Glutamatergic neuron (in vitro differentiated cells): ENCODE measurements around the gene OR3A2. TPM values are rescaled to one million over a fixed set of nuclear protein-coding genes. Genes with fewer than 3 reads are reported as not detected.
"Not testable (repeated sequence)": the region's sequence is repeated elsewhere in the genome, so short reads cannot be mapped to it uniquely, and the experiment has no call there.

ENCODE experiments used
- DNase-seq: peaks from one replicate; pipeline ENCODE4 v3.0.0; 2022
- H3K27ac Mint-ChIP-seq: one replicate; pipeline ENCODE4 v1.8.0; 2020; ENCODE audit warnings: mild to moderate bottlenecking, mixed read lengths, inconsistent platforms; ENCODE audit not compliant: unreplicated experiment
- H3K27me3 Mint-ChIP-seq: one replicate; pipeline ENCODE4 v1.8.0; 2020; ENCODE audit warnings: mild to moderate bottlenecking, moderate library complexity, mixed read lengths, inconsistent platforms; ENCODE audit not compliant: unreplicated experiment
- H3K36me3 Mint-ChIP-seq: one replicate; pipeline ENCODE4 v1.8.0; 2020; ENCODE audit warnings: mild to moderate bottlenecking, mixed read lengths, inconsistent platforms; ENCODE audit not compliant: unreplicated experiment
- H3K4me1 Mint-ChIP-seq: one replicate; pipeline ENCODE4 v1.8.0; 2020; ENCODE audit warnings: mild to moderate bottlenecking, low read depth, mixed read lengths, inconsistent platforms; ENCODE audit not compliant: unreplicated experiment
- H3K4me3 Mint-ChIP-seq: one replicate; pipeline ENCODE4 v1.8.0; 2020; ENCODE audit warnings: mild to moderate bottlenecking, mixed read lengths, inconsistent platforms; ENCODE audit not compliant: unreplicated experiment
- H3K9me3 Mint-ChIP-seq: one replicate; pipeline ENCODE4 v1.8.0; 2020; ENCODE audit warnings: mild to moderate bottlenecking, moderate library complexity, mixed read lengths, inconsistent platforms; ENCODE audit not compliant: unreplicated experiment
- CTCF ChIP-seq: fragments of 200-600 bp; sonication (generic); IDR thresholded peaks from one replicate; pipeline ENCODE4 v1.5.0; 2021; ENCODE audit not compliant: partially characterized antibody, unreplicated experiment
- total RNA-seq: library from RNA; stranded (reverse); fragmentation: NEBNext Ultra II Directional; extraction: Animal tissue kit (Norgen Biotek cat#: 25700); gene quantifications from one replicate; pipeline ENCODE4 v1.2.1, GENCODE V29; 2021; ENCODE audit not compliant: unreplicated experiment

The OR3A2 gene
- total RNA-seq, 1 donor from 2014 or later = 2.6 TPM

- no peak for DNase-seq
- Mint-ChIP-seq H3K27me3 (no peaks in the 10 kb centered on the region), H3K4me3 (no peak overlapping the region), H3K27ac (no peak overlapping the region), H3K4me1 (no peaks in the 10 kb centered on the region), H3K9me3 (no peaks in the 10 kb centered on the region), H3K36me3 (no peaks in the 10 kb centered on the region)
- TF ChIP-seq CTCF = no peak
Observed at GRCh38 chr17:3318336-3318735, 67.8 kb downstream of the OR3A2 start.

GRCh38 chr17:3316836-3317235 is 69.3 kb downstream of the OR3A2 start:
- DNase-seq = no peak
- Mint-ChIP-seq H3K27me3 (no peaks in the 10 kb centered on the region), H3K4me1 (no peaks in the 10 kb centered on the region), H3K4me3 (no peak overlapping the region), H3K27ac (no peak overlapping the region), H3K36me3 (no peaks in the 10 kb centered on the region), H3K9me3 (no peaks in the 10 kb centered on the region)
- TF ChIP-seq CTCF = no peak

- Mint-ChIP-seq H3K36me3 (no peaks in the 10 kb centered on the region), H3K27me3 (no peaks in the 10 kb centered on the region), H3K4me1 (no peaks in the 10 kb centered on the region), H3K4me3 (no peak overlapping the region), H3K27ac (no peak overlapping the region), H3K9me3 (no peaks in the 10 kb centered on the region)
- TF ChIP-seq CTCF = no peak
- DNase-seq = no peak
Observed at GRCh38 chr17:3308603-3309002, 77.5 kb downstream of the OR3A2 start.

GRCh38 chr17:3298260-3298659 is 87.8 kb downstream of the OR3A2 start, which contains the start of gene OR3A1:
Gene OR3A1 (minus strand): TSS chr17:3298360. CDS start chr17:3292582, 5,778 bp downstream.
- H3K27me3 Mint-ChIP-seq = peaks cover 2% of the 10 kb centered on the region
- no peak for TF ChIP-seq CTCF
- no peak for DNase-seq
- no peaks in the 10 kb centered on the region for H3K9me3 Mint-ChIP-seq
- H3K4me3 Mint-ChIP-seq = no peak within 1 kb of the TSS
- H3K36me3 Mint-ChIP-seq = no peaks in the 10 kb centered on the region
- no peak within 1 kb of the TSS for H3K27ac Mint-ChIP-seq
- no peaks in the 10 kb centered on the region for H3K4me1 Mint-ChIP-seq

GRCh38 chr17:3295632-3296031 is 90.5 kb downstream of the OR3A2 start:
- Mint-ChIP-seq H3K36me3 (no peaks in the 10 kb centered on the region), H3K4me1 (no peaks in the 10 kb centered on the region), H3K4me3 (no peak overlapping the region), H3K27me3 (peaks cover 2% of the 10 kb centered on the region), H3K27ac (no peak overlapping the region), H3K9me3 (no peaks in the 10 kb centered on the region)
- DNase-seq = no peak
- no peak for TF ChIP-seq CTCF

GRCh38 chr17:3293548-3293947 is 92.6 kb downstream of the OR3A2 start:
- H3K36me3 Mint-ChIP-seq, H3K27me3 Mint-ChIP-seq, H3K9me3 Mint-ChIP-seq, H3K27ac Mint-ChIP-seq, H3K4me3 Mint-ChIP-seq, H3K4me1 Mint-ChIP-seq, DNase-seq: not testable (repeated sequence)
